HAP-1 (cell line): ENCODE data around the gene ADORA1.

Experiments
- DNase-seq, 2 experiments: peaks; one replicate each; pipeline ENCODE4 v3.0.0-alpha.2; 2016 to 2020; ENCODE audit warnings: low spot score in 2 of 2
- H3K27me3 ChIP-seq: fragments of 250-450 bp; sonication (Bioruptor Pico); 2 replicates; pipeline ENCODE4 v1.5.1; 2020; ENCODE audit warnings: low read depth, mild to moderate bottlenecking, moderate library complexity
- H3K36me3 ChIP-seq: fragments of 250-450 bp; sonication (Bioruptor Pico); replicated peaks from 2 replicates; pipeline ENCODE4 v1.5.1; 2020; ENCODE audit warnings: mild to moderate bottlenecking
- H3K4me1 ChIP-seq: fragments of 250-450 bp; sonication (Bioruptor Pico); 2 replicates; pipeline ENCODE4 v1.5.1; 2020; ENCODE audit warnings: mild to moderate bottlenecking
- H3K4me3 ChIP-seq: fragments of 250-450 bp; sonication (Bioruptor Pico); 2 replicates; pipeline ENCODE4 v1.5.1; 2020; ENCODE audit warnings: mild to moderate bottlenecking, moderate library complexity
- H3K9me3 ChIP-seq: fragments of 250-450 bp; sonication (Bioruptor Pico); 2 replicates; pipeline ENCODE4 v1.5.1; 2020; ENCODE audit warnings: mild to moderate bottlenecking, moderate library complexity
- in situ Hi-C: fragments of 300-500 bp; cut with MboI; formaldehyde crosslinking; loops from 3 replicates; pipeline ENCODE4 v1.14.3; 2020; ENCODE audit warnings: low sequenced_read_pairs, inconsistent platforms, mixed read lengths

The ADORA1 gene

DNA sequence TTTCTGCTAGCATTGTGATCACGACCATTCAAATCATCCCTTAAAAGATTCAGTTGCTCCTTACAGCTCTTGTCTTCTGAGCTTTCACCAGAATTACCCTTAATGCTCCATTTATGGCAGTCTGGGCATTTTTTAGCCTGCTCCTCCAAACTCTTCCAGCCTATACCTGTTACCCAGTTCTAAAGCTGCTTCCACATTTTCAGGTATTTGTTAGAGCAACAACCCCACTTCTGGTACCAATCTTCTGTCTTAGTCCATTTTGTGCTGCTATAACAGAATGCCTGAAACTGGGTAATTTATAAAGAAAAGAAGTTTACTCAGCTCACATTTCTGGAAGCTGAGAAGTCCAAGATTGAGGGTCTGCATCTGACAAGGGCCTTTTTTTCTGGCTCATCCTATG, 30.9 kb downstream of the ADORA1 start:
- no peaks in the 10 kb centered on the region for H3K9me3 ChIP-seq
- in situ Hi-C loops = no loop called here
- no peak overlapping the region for H3K4me3 ChIP-seq
- no peaks in the 10 kb centered on the region for H3K4me1 ChIP-seq
- no peaks in the 10 kb centered on the region for H3K36me3 ChIP-seq
- 0 out of 2 replicates have a peak, but pooled peaks cover 4% of the 10 kb centered on the region for H3K27me3 ChIP-seq
- no peak for DNase-seq

DNA sequence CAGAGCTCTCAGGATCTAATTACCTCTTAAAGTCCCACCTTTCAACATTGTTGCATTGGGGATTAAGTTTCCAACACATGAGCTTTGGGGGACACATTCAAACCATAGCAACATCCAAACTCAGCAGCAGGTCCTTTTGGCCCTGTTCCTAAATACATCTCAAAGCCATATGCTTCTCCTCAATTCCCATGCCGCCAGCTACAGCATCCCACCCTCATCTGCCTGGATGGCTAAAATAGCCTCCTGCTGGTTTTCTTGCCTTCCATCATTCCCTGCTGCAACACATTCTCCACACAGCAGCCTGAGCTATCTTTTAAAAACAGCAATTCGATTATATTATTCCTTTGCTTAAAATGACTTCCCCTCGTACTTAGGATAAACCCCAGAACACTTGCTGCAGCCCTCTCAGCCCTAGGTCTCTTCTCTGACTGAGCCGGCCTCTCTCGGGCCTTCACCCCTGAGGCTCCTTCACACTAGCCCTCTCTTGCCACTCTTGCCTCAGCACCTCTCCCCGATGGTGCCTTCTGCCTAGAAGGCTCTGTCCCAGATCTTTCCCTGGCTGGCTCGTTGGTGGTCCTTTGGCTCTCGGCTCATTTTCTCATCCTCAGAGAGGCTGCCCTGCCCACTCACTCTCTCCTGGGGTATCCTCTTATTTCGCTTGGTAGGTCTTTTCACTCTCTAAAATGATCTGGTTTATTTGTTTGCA, 31.6 kb downstream of the ADORA1 start:
- in situ Hi-C loops = no loop called here
- H3K4me3 ChIP-seq = no peak overlapping the region
- H3K36me3 ChIP-seq = no peaks in the 10 kb centered on the region
- 0 out of 2 replicates have a peak, but pooled peaks cover 9% of the 10 kb centered on the region for H3K27me3 ChIP-seq
- H3K9me3 ChIP-seq = no peaks in the 10 kb centered on the region
- no peak for DNase-seq
- no peaks in the 10 kb centered on the region for H3K4me1 ChIP-seq

DNA sequence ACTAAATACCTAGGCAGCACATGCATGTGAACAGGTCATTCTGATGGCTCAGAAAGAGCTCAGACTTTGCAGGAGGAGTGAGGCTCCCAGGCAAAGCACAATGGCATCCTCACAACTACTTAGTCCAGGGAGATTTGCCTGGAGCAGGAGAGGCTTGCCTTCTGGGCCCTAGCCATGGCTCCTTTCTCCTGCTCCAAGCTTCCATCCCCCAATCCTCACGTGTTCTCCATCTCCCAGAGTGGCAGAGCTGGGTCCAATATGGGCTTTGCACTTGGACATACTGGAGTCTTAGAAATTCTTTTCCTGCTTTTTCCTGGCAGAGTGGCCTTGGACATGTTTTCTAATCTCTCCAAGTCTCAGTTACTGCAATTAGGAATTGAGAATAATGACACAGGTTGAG, 32.3 kb downstream of the ADORA1 start:
- no peaks in the 10 kb centered on the region for H3K9me3 ChIP-seq
- H3K36me3 ChIP-seq = no peaks in the 10 kb centered on the region
- no peaks in the 10 kb centered on the region for H3K4me1 ChIP-seq
- DNase-seq = no peak
- in situ Hi-C loops = no loop called here
- 0 out of 2 replicates have a peak, but pooled peaks cover 9% of the 10 kb centered on the region for H3K27me3 ChIP-seq
- H3K4me3 ChIP-seq = no peak overlapping the region

- Histone ChIP-seq H3K4me1 (no peaks in the 10 kb centered on the region), H3K9me3 (no peaks in the 10 kb centered on the region), H3K36me3 (no peaks in the 10 kb centered on the region), H3K4me3 (no peak overlapping the region), H3K27me3 (0 out of 2 replicates have a peak, but pooled peaks cover 9% of the 10 kb centered on the region)
- DNase-seq = no peak
- in situ Hi-C loops = no loop called here
These were observed 33.6 kb downstream of the ADORA1 start for GRCh38 chr1:203161175-203161574.

DNA sequence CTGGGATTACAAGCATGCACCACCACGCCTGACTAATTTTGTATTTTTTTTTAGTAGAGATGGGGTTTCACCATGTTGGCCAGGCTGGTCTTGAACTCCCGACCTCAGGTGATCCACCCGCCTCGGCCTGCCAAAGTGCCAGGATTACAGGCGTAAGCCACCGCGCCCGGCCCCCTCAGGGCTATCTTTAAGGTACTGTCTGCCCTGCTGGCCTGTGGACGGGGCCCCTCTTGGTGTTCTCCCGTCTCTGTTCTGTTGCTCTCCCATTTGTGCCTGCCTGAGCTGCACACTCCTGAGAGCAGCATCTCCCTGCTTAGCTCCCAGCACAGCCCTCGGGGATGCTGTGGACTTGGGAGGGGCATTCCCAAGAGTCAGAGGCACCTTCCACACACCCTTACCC, 34.2 kb downstream of the ADORA1 start:
- Histone ChIP-seq H3K4me1 (no peaks in the 10 kb centered on the region), H3K27me3 (0 out of 2 replicates have a peak, but pooled peaks cover 9% of the 10 kb centered on the region), H3K9me3 (no peaks in the 10 kb centered on the region), H3K36me3 (no peaks in the 10 kb centered on the region), H3K4me3 (no peak overlapping the region)
- DNase-seq = no peak
- in situ Hi-C loops = no loop called here

GRCh38 chr1:203162403-203162802, 34.9 kb downstream of the ADORA1 start:
- H3K36me3 ChIP-seq = no peaks in the 10 kb centered on the region
- no peaks in the 10 kb centered on the region for H3K9me3 ChIP-seq
- in situ Hi-C loops = no loop called here
- no peak overlapping the region for H3K4me3 ChIP-seq
- H3K27me3 ChIP-seq = 0 out of 2 replicates have a peak, but pooled peaks cover 9% of the 10 kb centered on the region
- no peak for DNase-seq
- no peaks in the 10 kb centered on the region for H3K4me1 ChIP-seq

GRCh38 chr1:203163891-203164635, 36.5 kb downstream of the ADORA1 start:
- Histone ChIP-seq H3K9me3 (no peaks in the 10 kb centered on the region), H3K27me3 (0 out of 2 replicates have a peak, but pooled peaks cover 9% of the 10 kb centered on the region), H3K36me3 (no peaks in the 10 kb centered on the region), H3K4me3 (no peak overlapping the region), H3K4me1 (no peaks in the 10 kb centered on the region)
- DNase-seq = no peak
- in situ Hi-C loops = no loop called here

DNA sequence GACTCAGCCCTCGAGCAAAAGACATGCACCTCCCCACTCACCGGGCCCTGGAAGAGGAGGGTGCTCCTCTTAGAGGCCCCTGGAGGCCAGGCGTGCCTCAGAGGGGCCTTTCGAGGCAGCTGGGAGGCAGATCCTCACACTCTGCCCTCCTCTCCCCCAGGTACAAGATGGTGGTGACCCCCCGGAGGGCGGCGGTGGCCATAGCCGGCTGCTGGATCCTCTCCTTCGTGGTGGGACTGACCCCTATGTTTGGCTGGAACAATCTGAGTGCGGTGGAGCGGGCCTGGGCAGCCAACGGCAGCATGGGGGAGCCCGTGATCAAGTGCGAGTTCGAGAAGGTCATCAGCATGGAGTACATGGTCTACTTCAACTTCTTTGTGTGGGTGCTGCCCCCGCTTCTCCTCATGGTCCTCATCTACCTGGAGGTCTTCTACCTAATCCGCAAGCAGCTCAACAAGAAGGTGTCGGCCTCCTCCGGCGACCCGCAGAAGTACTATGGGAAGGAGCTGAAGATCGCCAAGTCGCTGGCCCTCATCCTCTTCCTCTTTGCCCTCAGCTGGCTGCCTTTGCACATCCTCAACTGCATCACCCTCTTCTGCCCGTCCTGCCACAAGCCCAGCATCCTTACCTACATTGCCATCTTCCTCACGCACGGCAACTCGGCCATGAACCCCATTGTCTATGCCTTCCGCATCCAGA, 37.7 kb downstream of the ADORA1 start:
- no peak for DNase-seq
- Histone ChIP-seq H3K9me3 (no peaks in the 10 kb centered on the region), H3K4me1 (no peaks in the 10 kb centered on the region), H3K27me3 (0 out of 2 replicates have a peak, but pooled peaks cover 9% of the 10 kb centered on the region), H3K4me3 (no peak overlapping the region), H3K36me3 (no peaks in the 10 kb centered on the region)
- in situ Hi-C loops = no loop called here

DNA sequence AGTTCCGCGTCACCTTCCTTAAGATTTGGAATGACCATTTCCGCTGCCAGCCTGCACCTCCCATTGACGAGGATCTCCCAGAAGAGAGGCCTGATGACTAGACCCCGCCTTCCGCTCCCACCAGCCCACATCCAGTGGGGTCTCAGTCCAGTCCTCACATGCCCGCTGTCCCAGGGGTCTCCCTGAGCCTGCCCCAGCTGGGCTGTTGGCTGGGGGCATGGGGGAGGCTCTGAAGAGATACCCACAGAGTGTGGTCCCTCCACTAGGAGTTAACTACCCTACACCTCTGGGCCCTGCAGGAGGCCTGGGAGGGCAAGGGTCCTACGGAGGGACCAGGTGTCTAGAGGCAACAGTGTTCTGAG, 38.3 kb downstream of the ADORA1 start:
- Histone ChIP-seq H3K9me3 (no peaks in the 10 kb centered on the region), H3K4me3 (no peak overlapping the region), H3K27me3 (0 out of 2 replicates have a peak, but pooled peaks cover 9% of the 10 kb centered on the region), H3K4me1 (no peaks in the 10 kb centered on the region), H3K36me3 (no peaks in the 10 kb centered on the region)
- no peak for DNase-seq
- in situ Hi-C loops = no loop called here

- no peaks in the 10 kb centered on the region for H3K36me3 ChIP-seq
- in situ Hi-C loops = no loop called here
- no peaks in the 10 kb centered on the region for H3K4me1 ChIP-seq
- DNase-seq = no peak
- no peak overlapping the region for H3K4me3 ChIP-seq
- no peaks in the 10 kb centered on the region for H3K9me3 ChIP-seq
- H3K27me3 ChIP-seq = 0 out of 2 replicates have a peak, but pooled peaks cover 9% of the 10 kb centered on the region
These were observed 38.8 kb downstream of the ADORA1 start for GRCh38 chr1:203166192-203166940.

- in situ Hi-C loops = no loop called here
- Histone ChIP-seq H3K4me3 (no peak overlapping the region), H3K27me3 (0 out of 2 replicates have a peak, but pooled peaks cover 7% of the 10 kb centered on the region), H3K4me1 (no peaks in the 10 kb centered on the region), H3K9me3 (no peaks in the 10 kb centered on the region), H3K36me3 (no peaks in the 10 kb centered on the region)
- peak in 1 of 2 experiments; percentile 25 for DNase-seq
These were observed 39.7 kb downstream of the ADORA1 start for GRCh38 chr1:203167026-203167912.

- no peaks in the 10 kb centered on the region for H3K36me3 ChIP-seq
- no peak overlapping the region for H3K4me3 ChIP-seq
- no peaks in the 10 kb centered on the region for H3K4me1 ChIP-seq
- 0 out of 2 replicates have a peak, but pooled peaks cover 6% of the 10 kb centered on the region for H3K27me3 ChIP-seq
- H3K9me3 ChIP-seq = no peaks in the 10 kb centered on the region
- DNase-seq = no peak
- in situ Hi-C loops = no loop called here
These were observed 40.3 kb downstream of the ADORA1 start for GRCh38 chr1:203167913-203168200.
